ENCODE measurements around the gene IFNG-AS1.

IFNG-AS1 gene

DNA sequence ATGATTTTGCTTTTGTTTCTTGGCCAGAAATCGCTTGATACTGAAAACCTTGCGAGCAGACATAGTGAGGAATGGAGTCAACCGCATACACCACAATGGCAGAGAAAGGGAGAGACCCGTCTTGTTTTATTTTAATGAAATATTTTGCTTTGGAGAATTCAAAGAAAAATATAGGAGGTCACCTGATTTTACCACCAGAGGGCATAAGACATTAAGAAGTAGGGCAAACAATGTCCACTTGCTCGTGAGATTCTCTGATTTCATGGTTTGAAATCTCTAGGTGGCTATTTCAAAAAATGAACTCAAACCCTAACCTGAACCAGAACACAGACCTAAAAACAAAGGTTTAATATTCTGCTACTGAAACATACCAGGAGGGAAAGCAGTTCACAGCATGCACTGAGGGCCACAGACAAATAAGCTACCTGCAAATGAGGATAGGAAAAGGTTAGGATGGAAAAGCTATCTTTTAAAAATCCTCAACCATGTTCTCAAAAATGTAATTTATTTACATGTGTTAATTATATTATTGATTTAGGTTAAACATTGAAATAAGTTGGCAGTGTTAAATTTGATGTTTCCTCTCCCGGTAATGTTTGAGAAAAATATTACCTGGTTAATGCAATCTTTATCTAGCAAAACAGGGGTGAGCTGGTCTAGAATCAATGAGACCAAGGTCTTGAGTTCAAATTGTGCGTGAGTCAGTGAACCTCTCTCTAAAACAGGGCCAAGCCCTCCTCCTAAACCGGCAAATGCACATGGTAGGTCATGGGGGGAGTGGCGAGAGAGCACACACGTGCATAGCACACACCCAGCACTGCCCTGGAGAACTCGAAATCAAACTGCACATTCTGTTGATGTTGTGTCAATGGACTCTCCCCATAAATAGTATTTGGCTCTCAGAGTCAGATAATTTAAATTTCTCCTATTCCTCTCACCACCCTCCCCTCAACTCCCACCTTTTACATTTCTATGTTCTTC is 12.5 kb downstream of the IFNG-AS1 start:
- Histone ChIP-seq H3K27ac (no peak overlapping the region), H3K4me3 (no peak overlapping the region)
- no peak for DNase-seq (ENCODE audit: low spot score)
- TF ChIP-seq, protein P1, sequence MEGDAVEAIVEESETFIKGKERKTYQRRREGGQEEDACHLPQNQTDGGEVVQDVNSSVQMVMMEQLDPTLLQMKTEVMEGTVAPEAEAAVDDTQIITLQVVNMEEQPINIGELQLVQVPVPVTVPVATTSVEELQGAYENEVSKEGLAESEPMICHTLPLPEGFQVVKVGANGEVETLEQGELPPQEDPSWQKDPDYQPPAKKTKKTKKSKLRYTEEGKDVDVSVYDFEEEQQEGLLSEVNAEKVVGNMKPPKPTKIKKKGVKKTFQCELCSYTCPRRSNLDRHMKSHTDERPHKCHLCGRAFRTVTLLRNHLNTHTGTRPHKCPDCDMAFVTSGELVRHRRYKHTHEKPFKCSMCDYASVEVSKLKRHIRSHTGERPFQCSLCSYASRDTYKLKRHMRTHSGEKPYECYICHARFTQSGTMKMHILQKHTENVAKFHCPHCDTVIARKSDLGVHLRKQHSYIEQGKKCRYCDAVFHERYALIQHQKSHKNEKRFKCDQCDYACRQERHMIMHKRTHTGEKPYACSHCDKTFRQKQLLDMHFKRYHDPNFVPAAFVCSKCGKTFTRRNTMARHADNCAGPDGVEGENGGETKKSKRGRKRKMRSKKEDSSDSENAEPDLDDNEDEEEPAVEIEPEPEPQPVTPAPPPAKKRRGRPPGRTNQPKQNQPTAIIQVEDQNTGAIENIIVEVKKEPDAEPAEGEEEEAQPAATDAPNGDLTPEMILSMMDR (IDR thresholded peaks at IDR 0.05), result no peak

DNA sequence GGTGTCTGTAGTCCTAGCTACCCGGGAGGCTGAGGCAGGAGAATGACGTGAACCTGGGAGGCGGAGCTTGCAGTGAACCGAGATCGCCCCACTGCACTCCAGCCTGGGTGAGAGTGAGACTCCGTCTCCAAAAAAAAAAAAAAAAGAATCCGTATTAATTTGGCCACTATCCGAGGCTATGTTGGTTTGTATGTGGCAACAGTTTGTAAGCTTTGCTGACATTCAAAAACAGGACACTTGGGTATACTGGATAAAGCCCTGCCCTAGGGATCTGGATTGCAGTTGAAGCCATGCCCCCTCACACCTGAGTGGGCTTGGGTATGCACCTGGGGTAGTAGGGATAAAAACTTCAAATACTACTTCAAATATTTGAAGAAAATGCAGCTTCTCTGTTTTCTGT is 14.5 kb downstream of the IFNG-AS1 start:
- no peak overlapping the region for H3K4me3 ChIP-seq
- H3K27ac ChIP-seq, result no peak overlapping the region
- TF ChIP-seq, protein P1 (IDR thresholded peaks at IDR 0.05), result no peak
- DNase-seq (ENCODE audit: low spot score), result no peak

GRCh38 chr12:68007033-68007432 is 17.8 kb downstream of the IFNG-AS1 start:
- H3K27ac ChIP-seq, result no peak overlapping the region
- TF ChIP-seq, protein P1 (IDR thresholded peaks at IDR 0.05), result no peak
- H3K4me3 ChIP-seq, result no peak overlapping the region
- DNase-seq (ENCODE audit: low spot score), result no peak

GRCh38 chr12:68007466-68007865 is 18.2 kb downstream of the IFNG-AS1 start:
- no peak for DNase-seq (ENCODE audit: low spot score)
- TF ChIP-seq, protein P1 (IDR thresholded peaks at IDR 0.05), result no peak
- Histone ChIP-seq H3K4me3 (no peak overlapping the region), H3K27ac (no peak overlapping the region)

DNA sequence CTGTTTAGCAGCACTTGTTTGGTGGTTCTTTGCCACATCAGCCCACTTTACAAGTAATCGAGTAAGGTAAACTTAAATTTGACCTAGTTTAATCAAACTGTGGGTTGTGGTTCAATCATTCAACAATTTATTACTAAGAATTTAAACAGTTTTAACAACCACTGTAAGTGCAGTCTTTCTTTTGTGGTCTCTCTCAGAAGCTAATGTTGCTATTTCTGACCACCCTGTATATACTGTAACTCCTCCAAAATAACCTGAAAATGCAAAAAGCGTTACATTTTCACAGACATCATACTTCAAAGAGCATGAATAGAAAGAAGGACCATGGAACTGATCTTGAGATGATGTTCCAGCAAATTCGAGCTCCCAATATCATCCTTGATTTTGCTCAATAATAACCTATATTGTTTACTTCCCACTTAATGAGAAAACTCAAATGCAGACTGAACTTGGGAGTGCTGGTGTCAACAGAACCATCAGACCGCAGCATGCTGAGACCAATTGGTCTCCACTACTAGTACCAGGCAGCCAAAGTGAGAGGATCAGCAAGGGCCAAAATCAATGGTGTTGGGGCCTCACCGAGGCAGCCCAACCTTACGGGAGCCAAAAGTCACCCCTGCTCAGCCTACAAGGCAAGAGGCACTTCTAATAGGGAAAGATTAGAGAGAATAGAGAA is 22.1 kb downstream of the IFNG-AS1 start:
- no peak for DNase-seq (ENCODE audit: low spot score)
- no peak overlapping the region for H3K27ac ChIP-seq
- no peak overlapping the region for H3K4me3 ChIP-seq
- TF ChIP-seq, protein P1 (IDR thresholded peaks at IDR 0.05), result no peak

DNA sequence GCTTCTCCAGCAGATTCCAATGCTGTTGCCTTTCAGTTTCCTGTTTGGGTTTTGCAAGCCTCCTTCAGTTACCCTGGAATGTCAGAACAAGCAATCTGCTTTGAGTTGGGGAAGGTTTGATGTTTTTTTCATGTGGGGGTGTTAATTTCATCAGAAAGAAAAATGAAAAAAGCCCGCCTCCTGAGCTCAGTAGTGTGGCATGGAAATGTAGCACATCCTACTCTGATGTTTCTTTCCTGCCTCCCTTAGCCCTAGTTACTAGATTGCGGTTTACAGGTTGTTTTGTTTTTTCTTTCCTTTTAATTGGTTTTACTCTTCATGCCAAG is 22.6 kb downstream of the IFNG-AS1 start:
- Histone ChIP-seq H3K4me3 (no peak overlapping the region), H3K27ac (no peak overlapping the region)
- DNase-seq (ENCODE audit: low spot score), result no peak
- TF ChIP-seq, protein P1 (IDR thresholded peaks at IDR 0.05), result no peak

All from coronary artery (tissue), 2 donors.